H9 (cell line): ENCODE data around the gene LIMK2. TPM values are rescaled to one million over a fixed set of nuclear protein-coding genes. Genes with fewer than 3 reads are reported as not detected.

Source experiments
- DNase-seq: peaks from one replicate; pipeline ENCODE4 v3.0.0-alpha.2; 2017
- H2AFZ ChIP-seq: one replicate; pipeline ENCODE4 v1.6.1; 2013; ENCODE audit warnings: mild to moderate bottlenecking, low read length, control low read depth, moderate library complexity
- H2AK5ac ChIP-seq: 2 replicates; pipeline ENCODE4 v1.6.1; 2013; ENCODE audit warnings: low read length, control low read depth, mixed read lengths; ENCODE audit not compliant: insufficient read length
- H2BK120ac ChIP-seq: one replicate; pipeline ENCODE4 v1.6.1; 2013; ENCODE audit warnings: low read depth, mild to moderate bottlenecking, low read length, control low read depth, inconsistent platforms; ENCODE audit not compliant: poor library complexity, severe bottlenecking
- H2BK12ac ChIP-seq: 2 replicates; pipeline ENCODE4 v1.6.1; 2013; ENCODE audit warnings: low read length, control low read depth, mixed read lengths, low read depth; ENCODE audit not compliant: insufficient read length
- H2BK15ac ChIP-seq: 2 replicates; pipeline ENCODE4 v1.6.1; 2013; ENCODE audit warnings: low read depth, low read length, control low read depth
- H2BK20ac ChIP-seq: one replicate; pipeline ENCODE4 v1.6.1; 2013; ENCODE audit warnings: low read depth, mild to moderate bottlenecking, low read length, control low read depth, inconsistent platforms; ENCODE audit not compliant: poor library complexity, severe bottlenecking
- H2BK5ac ChIP-seq: 2 replicates; pipeline ENCODE4 v1.6.1; 2013; ENCODE audit warnings: low read length, control low read depth, mixed read lengths; ENCODE audit not compliant: insufficient read length
- H3K14ac ChIP-seq: 2 replicates; pipeline ENCODE4 v1.6.1; 2013; ENCODE audit warnings: low read length, control low read depth; ENCODE audit not compliant: insufficient read depth
- H3K18ac ChIP-seq: 2 replicates; pipeline ENCODE4 v1.6.1; 2013; ENCODE audit warnings: low read depth, mild to moderate bottlenecking, mixed read lengths, low read length, control low read depth; ENCODE audit not compliant: insufficient read length
- H3K23ac ChIP-seq: 2 replicates; pipeline ENCODE4 v1.6.1; 2013; ENCODE audit warnings: low read length, control low read depth, mixed read lengths, low read depth; ENCODE audit not compliant: insufficient read length
- H3K23me2 ChIP-seq: 2 replicates; pipeline ENCODE4 v1.6.1; 2013; ENCODE audit warnings: low read depth, mild to moderate bottlenecking, mixed read lengths, low read length, control low read depth; ENCODE audit not compliant: insufficient read length, poor library complexity, severe bottlenecking
- H3K27ac ChIP-seq: 2 replicates; pipeline ENCODE4 v1.5.1; 2013; ENCODE audit warnings: low read length, control low read depth, mixed read lengths, low read depth; ENCODE audit not compliant: insufficient read length
- H3K27me3 ChIP-seq: 2 replicates; pipeline ENCODE4 v1.6.1; 2013; ENCODE audit warnings: low read length, control low read depth, inconsistent platforms; ENCODE audit not compliant: insufficient read depth
- H3K4ac ChIP-seq: 2 replicates; pipeline ENCODE4 v1.6.1; 2013; ENCODE audit warnings: low read depth, mild to moderate bottlenecking, control low read depth, inconsistent platforms, low read length, moderate library complexity
- H3K4me1 ChIP-seq: 2 replicates; pipeline ENCODE4 v1.6.1; 2013; ENCODE audit warnings: low read length, control low read depth, inconsistent platforms; ENCODE audit not compliant: insufficient read depth
- H3K4me2 ChIP-seq: 2 replicates; pipeline ENCODE4 v1.6.1; 2013; ENCODE audit warnings: low read length, control low read depth, mixed read lengths; ENCODE audit not compliant: insufficient read length, insufficient read depth
- H3K56ac ChIP-seq: 2 replicates; pipeline ENCODE4 v1.6.1; 2013; ENCODE audit warnings: low read depth, mild to moderate bottlenecking, mixed read lengths, low read length, control low read depth; ENCODE audit not compliant: insufficient read length
- H3K79me1 ChIP-seq: 2 replicates; pipeline ENCODE4 v1.6.1; 2013; ENCODE audit warnings: low read depth, mild to moderate bottlenecking, moderate library complexity, low read length, control low read depth, inconsistent platforms; ENCODE audit not compliant: insufficient read depth, poor library complexity, severe bottlenecking
- H3K79me2 ChIP-seq: 2 replicates; pipeline ENCODE4 v1.6.1; 2013; ENCODE audit warnings: low read length, control low read depth, inconsistent platforms; ENCODE audit not compliant: insufficient read depth
- H3K9ac ChIP-seq: 2 replicates; pipeline ENCODE4 v1.6.1; 2013; ENCODE audit warnings: low read length, control low read depth, mixed read lengths; ENCODE audit not compliant: insufficient read length; ENCODE audit errors: extremely low read depth
- H3K9me3 ChIP-seq: one replicate; pipeline ENCODE4 v1.6.1; 2013; ENCODE audit warnings: low read depth, low read length, inconsistent platforms; ENCODE audit not compliant: control insufficient read depth
- H3T11ph ChIP-seq: one replicate; pipeline ENCODE4 v1.6.1; 2013; ENCODE audit warnings: mild to moderate bottlenecking, low read length, control low read depth, inconsistent platforms
- H4K20me1 ChIP-seq: one replicate; pipeline ENCODE4 v1.6.1; 2013; ENCODE audit not compliant: control insufficient read depth, insufficient read length, insufficient read depth
- H4K5ac ChIP-seq: 2 replicates; pipeline ENCODE4 v1.6.1; 2013; ENCODE audit warnings: low read depth, mild to moderate bottlenecking, mixed read lengths, low read length, control low read depth; ENCODE audit not compliant: insufficient read length
- H4K8ac ChIP-seq: replicated peaks from 2 replicates; pipeline ENCODE4 v1.6.1; 2013; ENCODE audit warnings: low read length, control low read depth, mixed read lengths, low read depth; ENCODE audit not compliant: insufficient read length
- H4K91ac ChIP-seq: 2 replicates; pipeline ENCODE4 v1.6.1; 2013; ENCODE audit warnings: low read depth, mild to moderate bottlenecking, moderate library complexity, mixed read lengths, low read length, control low read depth; ENCODE audit not compliant: insufficient read length
- H3K27ac Mint-ChIP-seq, 3 experiments: 2 replicates in 2 of 3; 3 replicates in 1 of 3; pipeline ENCODE4 v1.8.0; 2020 to 2021; ENCODE audit warnings: mixed read lengths in 3 of 3, mild to moderate bottlenecking in 1 of 3, moderate library complexity in 1 of 3
- H3K27me3 Mint-ChIP-seq: 2 replicates; pipeline ENCODE4 v1.8.0; 2021; ENCODE audit warnings: low read depth, mild to moderate bottlenecking, moderate library complexity, mixed read lengths
- H3K36me3 Mint-ChIP-seq, 3 experiments: 2 replicates in 2 of 3; 3 replicates in 1 of 3; pipeline ENCODE4 v1.8.0; 2020 to 2021; ENCODE audit warnings: low read depth in 3 of 3, mixed read lengths in 3 of 3; ENCODE audit not compliant: insufficient read depth in 1 of 3
- H3K4me1 Mint-ChIP-seq, 2 experiments: 2 replicates each; pipeline ENCODE4 v1.8.0; 2020; ENCODE audit warnings: mixed read lengths in 2 of 2
- H3K4me3 Mint-ChIP-seq, 2 experiments: 2 replicates in 1 of 2; 3 replicates in 1 of 2; pipeline ENCODE4 v1.8.0; 2020 to 2021; ENCODE audit warnings: mild to moderate bottlenecking in 2 of 2, mixed read lengths in 2 of 2, moderate library complexity in 1 of 2
- H3K9me3 Mint-ChIP-seq, 2 experiments: 2 replicates in 1 of 2; 3 replicates in 1 of 2; pipeline ENCODE4 v1.8.0; 2020; ENCODE audit warnings: mild to moderate bottlenecking in 2 of 2, mixed read lengths in 2 of 2, moderate library complexity in 1 of 2
- WGBS: extraction: QIAGEN DNeasy Blood & Tissue Kit; methylation state at CpG from one replicate; pipeline ENCODE4 v1.1.7; 2013; ENCODE audit warnings: missing lambda C conversion rate, low lambda C conversion rate, mixed read lengths; ENCODE audit not compliant: insufficient read length; ENCODE audit errors: extremely low coverage; 5-methylcytosine and 5-hydroxymethylcytosine counted together
- total RNA-seq: library from RNA; stranded (reverse); gene quantifications from 2 replicates; pipeline ENCODE4 v1.2.1, GENCODE V29; 2021
- TF ChIP-seq, protein P1 (sequence below): fragments of 200-600 bp; sonication (generic); conservative IDR thresholded peaks from 3 replicates; pipeline ENCODE4 v1.8.0; 2021; ENCODE audit warnings: antibody characterized with exemption, mild to moderate bottlenecking

LIMK2 gene
- total RNA-seq, 1 experiment from 2014 or later, result 51.3 TPM

- WGBS, result no CpG with 5 or more reads among the region's 8 CpGs
- H4K8ac ChIP-seq, result no peak overlapping the region
- no peak overlapping the region for H2BK12ac ChIP-seq
- no peak overlapping the region for H3K4ac ChIP-seq
- no peak overlapping the region for H2BK15ac ChIP-seq
- no peaks in the 10 kb centered on the region for H3K79me1 ChIP-seq
- H3K9me3 ChIP-seq, result no peaks in the 10 kb centered on the region
- H3T11ph ChIP-seq, result no peak overlapping the region
- H3K9me3 Mint-ChIP-seq, result no peaks in the 10 kb centered on the region
- no peak overlapping the region for H3K18ac ChIP-seq
- H2BK5ac ChIP-seq, result no peak overlapping the region
- no peak overlapping the region for H4K5ac ChIP-seq
- no peak for DNase-seq
- H2BK20ac ChIP-seq, result no peak overlapping the region
- H4K91ac ChIP-seq, result no peak overlapping the region
- no peak overlapping the region for H3K56ac ChIP-seq
- H3K27me3 ChIP-seq, result no peaks in the 10 kb centered on the region
- no peak overlapping the region for H2AFZ ChIP-seq
- peak overlapping the region in 1 of 3 experiments; percentile 47; a peak in 1 of 7 replicates for H3K27ac Mint-ChIP-seq
- H3K4me2 ChIP-seq, result no peak overlapping the region
- no peak overlapping the region for H2BK120ac ChIP-seq
- peaks cover under 1 to 1% of the 10 kb centered on the region in 2 experiments; a peak in 1 of 4 replicates for H3K4me1 Mint-ChIP-seq
- H3K4me3 Mint-ChIP-seq, result no peak overlapping the region
- H3K27me3 Mint-ChIP-seq, result no peaks in the 10 kb centered on the region; the same call in none of the 2 replicates
- no peaks in the 10 kb centered on the region for H3K79me2 ChIP-seq
- H3K14ac ChIP-seq, result no peak overlapping the region; the same call in 1 of the 2 replicates
- H3K27ac ChIP-seq, result no peak overlapping the region
- H3K23ac ChIP-seq, result no peak overlapping the region
- no peaks in the 10 kb centered on the region for H4K20me1 ChIP-seq
- H3K23me2 ChIP-seq, result no peaks in the 10 kb centered on the region
- H3K4me1 ChIP-seq, result no peaks in the 10 kb centered on the region
- H3K36me3 Mint-ChIP-seq, result peaks cover 26 to 62% (median 38%) of the 10 kb centered on the region in 3 experiments; a peak in 6 of 7 replicates
- H3K9ac ChIP-seq, result no peak overlapping the region
- TF ChIP-seq, protein P1, sequence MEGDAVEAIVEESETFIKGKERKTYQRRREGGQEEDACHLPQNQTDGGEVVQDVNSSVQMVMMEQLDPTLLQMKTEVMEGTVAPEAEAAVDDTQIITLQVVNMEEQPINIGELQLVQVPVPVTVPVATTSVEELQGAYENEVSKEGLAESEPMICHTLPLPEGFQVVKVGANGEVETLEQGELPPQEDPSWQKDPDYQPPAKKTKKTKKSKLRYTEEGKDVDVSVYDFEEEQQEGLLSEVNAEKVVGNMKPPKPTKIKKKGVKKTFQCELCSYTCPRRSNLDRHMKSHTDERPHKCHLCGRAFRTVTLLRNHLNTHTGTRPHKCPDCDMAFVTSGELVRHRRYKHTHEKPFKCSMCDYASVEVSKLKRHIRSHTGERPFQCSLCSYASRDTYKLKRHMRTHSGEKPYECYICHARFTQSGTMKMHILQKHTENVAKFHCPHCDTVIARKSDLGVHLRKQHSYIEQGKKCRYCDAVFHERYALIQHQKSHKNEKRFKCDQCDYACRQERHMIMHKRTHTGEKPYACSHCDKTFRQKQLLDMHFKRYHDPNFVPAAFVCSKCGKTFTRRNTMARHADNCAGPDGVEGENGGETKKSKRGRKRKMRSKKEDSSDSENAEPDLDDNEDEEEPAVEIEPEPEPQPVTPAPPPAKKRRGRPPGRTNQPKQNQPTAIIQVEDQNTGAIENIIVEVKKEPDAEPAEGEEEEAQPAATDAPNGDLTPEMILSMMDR, result no peak
- no peak overlapping the region for H2AK5ac ChIP-seq
These were observed 111.8 kb downstream of the LIMK2 start for GRCh38 chr22:31323578-31324550.
